Right hindlimb (tissue), 1 donor: ENCODE measurements around the gene XRCC6.
"Not testable (repeated sequence)": the region's sequence is repeated elsewhere in the genome, so short reads cannot be mapped to it uniquely, and the experiment has no call there.

Source experiments
- DNase-seq: peaks from one replicate; pipeline ENCODE4 v3.0.0-alpha.2; 2018

Gene XRCC6

GRCh38 chr22:41598891-41599635 is 22.0 kb upstream of the XRCC6 start:
- DNase-seq = no peak

GRCh38 chr22:41600976-41601375 is 20.1 kb upstream of the XRCC6 start:
- no peak for DNase-seq

GRCh38 chr22:41603873-41604332 is 17.2 kb upstream of the XRCC6 start:
- no peak for DNase-seq

- DNase-seq = no peak
Observed at GRCh38 chr22:41608386-41608785, 12.7 kb upstream of the XRCC6 start.

- DNase-seq = no peak
Observed at GRCh38 chr22:41612603-41613306, 8.3 kb upstream of the XRCC6 start.

GRCh38 chr22:41613456-41613855 is 7.6 kb upstream of the XRCC6 start:
- no peak for DNase-seq

GRCh38 chr22:41619979-41620588 is 1.0 kb upstream of the XRCC6 start:
- peak; percentile 49 for DNase-seq

GRCh38 chr22:41620589-41621098 is 451 bp upstream of the XRCC6 start, which contains the start of gene DESI1:
Gene DESI1, minus strand, starts transcription at chr22:41621043. Its CDS starts 204 bp downstream, at chr22:41620839.
- DNase-seq = no peak

GRCh38 chr22:41621911-41622179 is 750 bp downstream of the XRCC6 start:
- no peak for DNase-seq

GRCh38 chr22:41625577-41625976 is 4.5 kb downstream of the XRCC6 start:
- no peak for DNase-seq

- DNase-seq = not testable (repeated sequence)
Observed at GRCh38 chr22:41631115-41631514, 10.0 kb downstream of the XRCC6 start.

GRCh38 chr22:41631615-41632014 is 10.5 kb downstream of the XRCC6 start:
- not testable (repeated sequence) for DNase-seq

GRCh38 chr22:41634610-41635009 is 13.5 kb downstream of the XRCC6 start:
- DNase-seq = not testable (repeated sequence)

- no peak for DNase-seq
Observed at GRCh38 chr22:41636467-41636866, 15.4 kb downstream of the XRCC6 start.

- not testable (repeated sequence) for DNase-seq
Observed at GRCh38 chr22:41637623-41638022, 16.5 kb downstream of the XRCC6 start.

- no peak for DNase-seq
Observed at GRCh38 chr22:41638124-41638523, 17.0 kb downstream of the XRCC6 start.

GRCh38 chr22:41638748-41639147 is 17.7 kb downstream of the XRCC6 start:
- DNase-seq = no peak

GRCh38 chr22:41641854-41642253 is 20.8 kb downstream of the XRCC6 start:
- no peak for DNase-seq

- no peak for DNase-seq
Observed at GRCh38 chr22:41642331-41643110, 21.4 kb downstream of the XRCC6 start.

- DNase-seq = no peak
Observed at GRCh38 chr22:41647771-41648170, 26.7 kb downstream of the XRCC6 start.

- DNase-seq = no peak
Observed at GRCh38 chr22:41648432-41648831, 27.3 kb downstream of the XRCC6 start.

GRCh38 chr22:41650229-41650628 is 29.1 kb downstream of the XRCC6 start:
- DNase-seq = no peak

GRCh38 chr22:41650821-41651220 is 29.7 kb downstream of the XRCC6 start:
- DNase-seq = no peak
